HG03280 (cell line): ENCODE measurements around the gene SPARCL1.
"Not testable (repeated sequence)": the region's sequence is repeated elsewhere in the genome, so short reads cannot be mapped to it uniquely, and the experiment has no call there.

Source experiments
- ATAC-seq: cut with Tn5 transposase; IDR thresholded peaks from one replicate; pipeline ENCODE4 v1.9.1; 2021; ENCODE audit warnings: mild to moderate bottlenecking, moderate library complexity; ENCODE audit not compliant: unreplicated experiment

SPARCL1 gene, protein sequence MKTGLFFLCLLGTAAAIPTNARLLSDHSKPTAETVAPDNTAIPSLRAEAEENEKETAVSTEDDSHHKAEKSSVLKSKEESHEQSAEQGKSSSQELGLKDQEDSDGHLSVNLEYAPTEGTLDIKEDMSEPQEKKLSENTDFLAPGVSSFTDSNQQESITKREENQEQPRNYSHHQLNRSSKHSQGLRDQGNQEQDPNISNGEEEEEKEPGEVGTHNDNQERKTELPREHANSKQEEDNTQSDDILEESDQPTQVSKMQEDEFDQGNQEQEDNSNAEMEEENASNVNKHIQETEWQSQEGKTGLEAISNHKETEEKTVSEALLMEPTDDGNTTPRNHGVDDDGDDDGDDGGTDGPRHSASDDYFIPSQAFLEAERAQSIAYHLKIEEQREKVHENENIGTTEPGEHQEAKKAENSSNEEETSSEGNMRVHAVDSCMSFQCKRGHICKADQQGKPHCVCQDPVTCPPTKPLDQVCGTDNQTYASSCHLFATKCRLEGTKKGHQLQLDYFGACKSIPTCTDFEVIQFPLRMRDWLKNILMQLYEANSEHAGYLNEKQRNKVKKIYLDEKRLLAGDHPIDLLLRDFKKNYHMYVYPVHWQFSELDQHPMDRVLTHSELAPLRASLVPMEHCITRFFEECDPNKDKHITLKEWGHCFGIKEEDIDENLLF

GRCh38 chr4:87529187-87529586, at the start of gene SPARCL1:
Gene SPARCL1 (minus strand): TSS chr4:87529376. CDS start chr4:87499574, 29,802 bp downstream.
- ATAC-seq: no peak

DNA sequence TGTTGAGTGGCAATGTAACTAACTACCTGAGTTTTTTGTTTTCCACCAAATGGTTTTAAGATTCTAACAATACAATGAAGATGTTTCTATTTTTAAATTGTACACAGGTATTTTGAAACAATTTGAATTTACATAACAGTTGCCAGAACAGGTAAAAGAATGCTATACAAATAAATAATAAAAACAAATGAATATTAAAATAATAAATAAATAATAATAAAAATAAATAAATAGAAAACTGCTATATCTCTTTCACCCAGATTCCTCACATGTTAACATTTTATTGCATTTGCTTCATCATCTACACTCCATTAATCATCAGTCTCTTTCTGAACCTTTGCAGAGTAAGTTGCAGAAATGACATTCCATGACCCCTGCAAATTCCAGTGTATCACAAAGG, 46.8 kb upstream of the SPARCL1 start:
- no peak for ATAC-seq

GRCh38 chr4:87575408-87575807, 46.2 kb upstream of the SPARCL1 start:
- no peak for ATAC-seq

GRCh38 chr4:87574996-87575395, 45.8 kb upstream of the SPARCL1 start:
- ATAC-seq: no peak

- ATAC-seq: not testable (repeated sequence)
These were observed 45.2 kb upstream of the SPARCL1 start for GRCh38 chr4:87574376-87574775.

- no peak for ATAC-seq
These were observed 41.2 kb upstream of the SPARCL1 start for GRCh38 chr4:87570290-87570805.

DNA sequence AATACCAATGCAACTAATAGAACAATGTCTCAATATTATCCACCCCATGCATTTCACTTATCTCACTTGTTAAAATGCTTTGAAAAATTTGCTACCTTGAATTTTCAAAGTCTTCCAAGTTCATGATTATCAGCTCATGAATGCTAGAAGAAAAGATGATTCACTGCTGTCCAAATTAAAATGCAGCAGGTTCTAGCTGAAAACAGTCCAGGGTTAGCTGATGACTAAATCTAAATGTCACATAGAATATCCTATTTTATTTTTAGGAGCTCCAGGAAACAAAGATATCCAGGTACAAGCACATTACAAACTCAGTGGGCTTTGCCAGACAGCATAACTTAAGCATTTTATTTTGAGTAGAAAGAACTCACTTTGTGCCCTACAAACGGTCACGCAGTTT, 38.0 kb upstream of the SPARCL1 start:
- ATAC-seq: no peak

DNA sequence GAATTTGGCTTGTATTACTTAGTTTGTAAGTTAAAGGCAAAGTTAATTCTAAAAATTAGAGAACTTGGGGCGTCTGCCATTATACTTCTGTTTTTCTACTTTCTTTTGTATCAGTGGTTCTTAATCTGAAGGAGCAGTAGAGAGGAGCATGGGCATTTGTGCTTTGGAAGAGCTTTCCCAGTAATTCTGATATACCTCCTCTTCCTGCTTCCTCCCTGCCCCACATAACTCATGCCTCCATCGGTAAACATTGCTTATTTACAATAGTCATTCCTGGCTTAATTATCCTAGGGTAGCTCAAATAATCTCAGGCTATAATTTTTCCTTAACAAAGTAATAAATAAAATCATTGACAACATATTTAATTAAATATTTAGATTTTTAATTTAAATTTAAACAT, 37.1 kb upstream of the SPARCL1 start:
- ATAC-seq: no peak

GRCh38 chr4:87565746-87566145, 36.6 kb upstream of the SPARCL1 start:
- ATAC-seq: no peak

DNA sequence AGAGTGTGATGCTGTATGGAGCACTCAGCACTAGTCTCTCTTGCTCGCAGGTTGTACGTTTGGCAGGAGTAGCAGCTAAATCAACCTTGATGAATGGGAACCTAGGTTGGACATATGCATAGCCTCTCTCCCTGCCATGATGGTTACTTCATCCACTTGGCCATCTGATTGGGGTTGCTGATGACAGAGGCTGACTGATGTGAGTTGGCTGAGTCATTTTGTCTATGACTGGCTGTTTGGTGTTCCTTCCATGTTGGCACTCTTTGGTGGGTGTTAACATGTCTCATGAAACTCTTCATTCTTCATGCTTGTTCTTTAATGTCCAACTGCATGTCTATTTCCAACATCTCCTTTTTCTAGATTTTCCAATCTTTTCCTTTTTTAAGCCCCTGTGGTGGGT, 31.6 kb upstream of the SPARCL1 start:
- no peak for ATAC-seq

- ATAC-seq: peak; percentile 94
These were observed 30.1 kb upstream of the SPARCL1 start for GRCh38 chr4:87559090-87559837.

- ATAC-seq: no peak
These were observed 28.2 kb upstream of the SPARCL1 start for GRCh38 chr4:87557348-87557747.

GRCh38 chr4:87555773-87556619, 26.8 kb upstream of the SPARCL1 start:
- ATAC-seq: no peak

- ATAC-seq: no peak
These were observed 24.0 kb upstream of the SPARCL1 start for GRCh38 chr4:87553182-87553581.

GRCh38 chr4:87551361-87551760, 22.2 kb upstream of the SPARCL1 start:
- no peak for ATAC-seq

DNA sequence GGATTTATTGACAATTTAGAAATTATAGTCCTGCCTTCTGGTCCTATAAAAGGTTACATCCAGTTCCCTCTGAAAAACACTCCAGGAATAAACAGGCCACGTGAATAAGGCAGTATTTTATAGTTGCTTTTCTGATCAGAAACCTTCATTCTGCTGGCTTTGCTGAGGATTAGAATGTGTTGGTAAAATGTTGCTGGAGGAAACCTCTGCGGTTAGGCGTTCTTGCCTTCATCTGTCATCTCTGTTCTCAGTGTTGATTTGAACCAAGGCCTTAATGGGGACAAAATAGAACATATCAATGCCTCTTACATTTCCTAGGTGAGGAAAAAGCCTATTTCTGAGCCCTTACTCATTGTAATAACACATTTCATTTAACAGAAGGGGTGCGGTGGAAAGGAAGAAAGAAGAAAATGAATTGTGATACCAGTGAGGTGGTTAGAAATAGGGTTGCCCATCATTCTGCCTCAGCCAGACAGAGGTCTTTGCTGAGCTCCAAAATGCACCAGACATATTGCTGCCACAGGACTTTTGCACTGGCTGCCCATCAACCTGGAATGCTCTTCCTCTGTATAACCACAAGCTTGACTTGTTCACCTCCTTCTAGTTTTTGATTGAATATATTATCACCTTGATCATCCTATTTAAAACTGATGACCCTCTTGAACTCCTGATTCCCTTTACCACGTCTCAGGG, 18.0 kb upstream of the SPARCL1 start:
- ATAC-seq: no peak

DNA sequence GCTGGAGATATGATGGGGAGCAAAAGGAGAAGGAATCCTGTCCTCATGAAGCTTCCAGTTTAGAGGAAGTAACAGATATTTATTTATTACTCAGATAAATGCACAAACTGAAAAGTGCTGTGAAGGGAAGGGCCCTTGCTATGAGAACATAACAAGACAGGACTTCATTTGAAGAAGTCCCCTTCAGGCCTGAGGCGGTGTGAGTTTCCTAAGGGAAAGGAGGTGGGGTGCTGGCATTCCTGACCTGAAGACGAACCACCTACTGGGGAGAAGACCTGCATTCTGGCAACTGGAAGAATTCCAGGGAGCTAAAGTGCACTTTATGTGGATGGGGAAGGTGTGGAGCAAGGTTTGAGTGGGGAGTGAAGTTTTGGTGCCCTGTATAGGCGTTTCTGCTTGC, 15.9 kb upstream of the SPARCL1 start:
- ATAC-seq: no peak

- ATAC-seq: no peak
These were observed 14.8 kb upstream of the SPARCL1 start for GRCh38 chr4:87543835-87544461.

DNA sequence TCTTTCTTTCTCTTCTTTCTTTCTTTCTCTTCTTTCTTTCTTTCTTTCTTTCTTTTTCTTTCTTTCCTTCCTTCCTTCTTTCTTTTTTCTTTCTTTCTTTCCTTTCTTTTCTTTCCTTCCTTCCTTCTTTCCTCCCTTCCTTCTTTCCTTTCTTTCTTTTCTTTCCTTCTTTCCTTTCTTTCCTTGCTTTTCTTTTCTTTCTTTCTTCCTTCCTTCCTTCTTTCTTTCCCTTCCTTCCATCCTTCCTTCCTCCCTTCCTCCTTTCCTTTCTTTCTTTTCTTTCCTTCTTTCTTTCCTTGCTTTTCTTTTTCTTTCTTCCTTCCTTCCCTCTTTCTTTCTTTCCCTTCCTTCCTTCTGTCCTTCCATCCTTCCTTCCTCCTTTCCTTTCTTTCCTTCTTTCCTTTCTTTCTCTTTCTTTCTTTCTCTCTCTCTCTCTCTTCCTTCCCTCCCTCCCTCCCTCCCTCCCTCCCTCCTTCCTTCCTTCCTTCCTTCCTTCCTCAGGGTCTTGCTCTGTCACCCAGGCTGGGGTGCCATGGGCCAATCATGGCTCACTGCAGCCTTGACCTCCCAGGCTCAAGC, 13.6 kb upstream of the SPARCL1 start:
- no peak for ATAC-seq
